GM12878 (cell line): Measurements from ENCODE around the gene PPP1R9B. TPM values are rescaled to one million over a fixed set of nuclear protein-coding genes. Genes with fewer than 3 reads are reported as not detected.

Source experiments
- ATAC-seq: fragments of 200-7000 bp; cut with Tn5 transposase; 3 replicates; pipeline ENCODE4 v1.9.1; 2020; ENCODE audit warnings: mild to moderate bottlenecking, moderate library complexity
- BruUV-seq: library from RNA; stranded (reverse); fragments of 400-500 nt; replicated peaks from 2 replicates; lab custom pipeline; 2021; lab: Mats Ljungman, UMichigan
- CTCF ChIA-PET: fragments of 300-600 bp; sonication (Branson Sonifier 250); formaldehyde crosslinking; extraction: SDS; loops from one replicate; lab custom pipeline; 2021; ENCODE audit warnings: inconsistent platforms; lab: Yijun Ruan, JAX
- POLR2A ChIA-PET: fragments of 350-600 bp; formaldehyde crosslinking; extraction: SDS; loops from one replicate; lab custom pipeline; 2021; ENCODE audit warnings: inconsistent platforms; lab: Charles Lee
- RAD21 ChIA-PET: fragments of 300-600 bp; sonication (Branson Sonifier 250); formaldehyde crosslinking; loops from one replicate; lab custom pipeline; 2023; ENCODE audit warnings: antibody characterized with exemption; ENCODE audit not compliant: unreplicated experiment; lab: Charles Lee
- SMC1A ChIA-PET: fragments of 300-600 bp; sonication (Branson Sonifier 250); formaldehyde crosslinking; loops from one replicate; lab custom pipeline; 2023; ENCODE audit not compliant: unreplicated experiment, uncharacterized antibody; lab: Charles Lee
- DNase-seq: peaks from one replicate; pipeline ENCODE4 v3.0.0-alpha.2; 2011; ENCODE audit warnings: low read depth, low spot score
- FAIRE-seq: peaks from 3 replicates; lab custom pipeline; 2011; peaks lifted over from hg19 to GRCh38; lab: Jason Lieb, UNC
- H2AFZ ChIP-seq: 2 replicates; pipeline ENCODE4 v1.6.0; 2011; ENCODE audit warnings: low read depth, low read length, control low read depth; ENCODE audit not compliant: control insufficient read depth
- H3K27ac ChIP-seq: 2 replicates; pipeline ENCODE4 v1.5.1; 2011; ENCODE audit warnings: control low read depth; ENCODE audit not compliant: control insufficient read depth, insufficient read depth
- H3K27me3 ChIP-seq, 2 experiments: replicated peaks in 1 of 2; 2 replicates each; pipeline versions ENCODE4 v1.6.0 to v1.6.1; 2011; ENCODE audit warnings: low read length in 1 of 2; ENCODE audit not compliant: control insufficient read depth in 2 of 2, insufficient read depth in 2 of 2
- H3K36me3 ChIP-seq, 2 experiments: 2 replicates each; pipeline ENCODE4 v1.5.1; 2011; ENCODE audit warnings: low read length in 1 of 2; ENCODE audit not compliant: control insufficient read depth in 2 of 2, insufficient read depth in 2 of 2
- H3K4me1 ChIP-seq: 2 replicates; pipeline ENCODE4 v1.6.1; 2011; ENCODE audit warnings: mild to moderate bottlenecking, low read length, moderate library complexity, mixed read lengths; ENCODE audit not compliant: control insufficient read depth, insufficient read depth
- H3K4me2 ChIP-seq: 2 replicates; pipeline ENCODE4 v1.6.0; 2011; ENCODE audit warnings: control low read depth; ENCODE audit not compliant: control insufficient read depth, insufficient read depth
- H3K4me3 ChIP-seq: fragments of 200-600 bp; sonication (generic); 2 replicates; pipeline ENCODE4 v1.5.1; 2016
- H3K79me2 ChIP-seq: 2 replicates; pipeline ENCODE4 v1.6.0; 2011; ENCODE audit warnings: low read length; ENCODE audit not compliant: control insufficient read depth, insufficient read depth
- H3K9ac ChIP-seq: 2 replicates; pipeline ENCODE4 v1.8.0; 2011; ENCODE audit warnings: low read length, control low read depth, mixed read lengths; ENCODE audit not compliant: control insufficient read depth, insufficient read depth
- H3K9me3 ChIP-seq: replicated peaks from 3 replicates; pipeline ENCODE4 v1.5.1; 2011; ENCODE audit warnings: mild to moderate bottlenecking, low read length; ENCODE audit not compliant: control insufficient read depth, insufficient read depth
- H4K20me1 ChIP-seq: 2 replicates; pipeline ENCODE4 v1.6.0; 2011; ENCODE audit not compliant: control insufficient read depth, insufficient read depth
- FOS ChIP-seq: IDR thresholded peaks from 3 replicates; pipeline ENCODE4 v1.6.1; 2011; ENCODE audit warnings: borderline replicate concordance; ENCODE audit not compliant: insufficient read length; ENCODE audit errors: extremely low read depth
- IKZF1 ChIP-seq: fragments of 450-650 bp; conservative IDR thresholded peaks from 2 replicates; pipeline ENCODE4 v1.6.1; 2017; ENCODE audit warnings: antibody characterized with exemption, mild to moderate bottlenecking
- KDM1A ChIP-seq: fragments of 200-600 bp; sonication (generic); IDR thresholded peaks from 2 replicates; pipeline ENCODE4 v1.6.1; 2016; ENCODE audit warnings: borderline replicate concordance
- MEF2B ChIP-seq: fragments of 450-650 bp; IDR thresholded peaks from 2 replicates; pipeline ENCODE4 v1.6.1; 2018; ENCODE audit warnings: mild to moderate bottlenecking, moderate library complexity; ENCODE audit not compliant: partially characterized antibody, poor library complexity, severe bottlenecking
- MTA3 ChIP-seq: IDR thresholded peaks from 2 replicates; pipeline ENCODE4 v1.6.1; 2012; ENCODE audit warnings: low read length, inconsistent platforms, borderline replicate concordance
- NFYB ChIP-seq: IDR thresholded peaks from 2 replicates; pipeline ENCODE4 v1.6.1; 2011; ENCODE audit warnings: low read depth, mild to moderate bottlenecking, low read length, improper control_type of control experiment, moderate library complexity; ENCODE audit not compliant: insufficient read depth
- RB1 ChIP-seq: fragments of 450-650 bp; formaldehyde crosslinking; IDR thresholded peaks from 2 replicates; pipeline ENCODE4 v1.6.1; 2017; ENCODE audit warnings: mild to moderate bottlenecking, borderline replicate concordance
- RUNX3 ChIP-seq: IDR thresholded peaks from 2 replicates; pipeline ENCODE4 v1.6.1; 2012; ENCODE audit warnings: low read length, inconsistent platforms
- TAF1 ChIP-seq: IDR thresholded peaks from 2 replicates; pipeline ENCODE4 v1.6.1; 2011; ENCODE audit warnings: mild to moderate bottlenecking, low read depth, low read length, borderline replicate concordance
- USF1 ChIP-seq: IDR thresholded peaks from 2 replicates; pipeline ENCODE4 v1.6.1; 2011; ENCODE audit warnings: borderline replicate concordance, low read depth, mild to moderate bottlenecking, moderate library complexity, mixed read lengths, low read length; ENCODE audit not compliant: insufficient read depth; ENCODE audit errors: extremely low read length
- ZNF24 ChIP-seq: fragments of 450-650 bp; IDR thresholded peaks from 2 replicates; pipeline ENCODE4 v1.6.1; 2017; ENCODE audit warnings: antibody characterized with exemption, mild to moderate bottlenecking
- ZSCAN29 ChIP-seq: fragments of 450-650 bp; IDR thresholded peaks from 2 replicates; pipeline ENCODE4 v1.6.1; 2017; ENCODE audit warnings: mild to moderate bottlenecking, moderate library complexity
- WGBS: methylation state at CpG from one replicate; pipeline ENCODE4 v1.1.6; 2016; ENCODE audit warnings: low lambda C conversion rate; ENCODE audit not compliant: insufficient replicate concordance, insufficient coverage; ENCODE audit errors: missing lambda C conversion rate; 5-methylcytosine and 5-hydroxymethylcytosine counted together
- in situ Hi-C: fragments of 300-500 bp; cut with MboI; formaldehyde crosslinking; loops from 9 replicates; pipeline ENCODE4 v1.14.3; 2018; ENCODE audit warnings: mixed read lengths
- intact Hi-C: fragments of 100-400 bp; cut with micrococcal nuclease; formaldehyde crosslinking; loops from one replicate; pipeline ENCODE4 v1.14.2; 2022; ENCODE audit not compliant: unreplicated experiment
- polyA plus RNA-seq, 11 experiments: library from polyadenylated mRNA; depleted of rRNA in 4 of 11; unstranded in 6 of 11; stranded (reverse) in 5 of 11; fragments of >200 nt; fragmentation: Nextera tagmentation in 4 of 11; fragmentation: Illumina TruSeq in 1 of 11; extraction: Ambion mirVana in 4 of 11; extraction: Trizol in 1 of 11; gene quantifications; 1 replicate in 1 of 11; 2 replicates in 10 of 11; pipeline versions ENCODE4 v1.2.1 to v1.2.3, GENCODE V29; 2011 to 2016; ENCODE audit warnings: inconsistent platforms in 2 of 11, missing spikeins in 2 of 11, low read depth in 1 of 11
- total RNA-seq, 4 experiments: library from RNA; depleted of rRNA in 3 of 4; stranded (reverse); fragments of >200 nt in 3 of 4; fragmentation: Illumina TruSeq in 1 of 4; extraction: Trizol in 1 of 4; gene quantifications; 2 replicates each; pipeline versions ENCODE4 v1.2.1 to v1.2.3, GENCODE V29; 2013 to 2021

Gene PPP1R9B
- total and polyA plus RNA-seq, 10 of the 15 experiments (the other 5 are each of a cell fraction or from before 2014, with no cell fraction given), result 0.20 to 107 (median 37.5) TPM

GRCh38 chr17:50127697-50128361 is 22.6 kb downstream of the PPP1R9B start:
- Histone ChIP-seq H4K20me1 (no peaks in the 10 kb centered on the region; the same call in 1 of the 2 replicates), H3K9ac (no peak overlapping the region), H2AFZ (no peak overlapping the region), H3K4me1 (peaks cover 6% of the 10 kb centered on the region; the same call in 1 of the 2 replicates), H3K36me3 (peaks cover 0 to under 1% of the 10 kb centered on the region in 2 experiments; a peak in 2 of 4 replicates), H3K27ac (no peak overlapping the region), H3K4me3 (no peak overlapping the region), H3K27me3 (peaks cover 6 to 10% of the 10 kb centered on the region in 2 experiments), H3K4me2 (no peak overlapping the region), H3K9me3 (no peaks in the 10 kb centered on the region), H3K79me2 (no peaks in the 10 kb centered on the region)
- POLR2A ChIA-PET, result no interaction called here
- 29% methylated on average over 6 of the region's 6 CpGs for WGBS
- BruUV-seq, result no TSS peak
- no peak for ATAC-seq
- SMC1A ChIA-PET, result interaction anchor here (0.9 kb wide), 1 partner anchor 9 kb away, joined by 4 read pairs; no protein-coding TSS in a partner anchor
- CTCF ChIA-PET, result no interaction called here
- DNase-seq, result no peak
- in situ Hi-C loops (no loop called here), intact Hi-C loops (no loop called here)
- RAD21 ChIA-PET, result no interaction called here
- peak; percentile 79 for TF ChIP-seq RUNX3
- no peak for TF ChIP-seq MEF2B
- 0 out of 2 replicates have a peak, but pooled peaks have one; percentile 12 for TF ChIP-seq IKZF1
- TF ChIP-seq NFYB, result 0 out of 2 replicates have a peak, but pooled peaks have one; percentile 11
- no peak for FAIRE-seq

GRCh38 chr17:50125420-50125997 is 25.0 kb downstream of the PPP1R9B start:
- Histone ChIP-seq H3K4me3 (no peak overlapping the region), H3K79me2 (no peaks in the 10 kb centered on the region), H2AFZ (no peak overlapping the region), H4K20me1 (no peaks in the 10 kb centered on the region), H3K9ac (no peak overlapping the region), H3K27me3 (peaks cover 6 to 10% of the 10 kb centered on the region in 2 experiments), H3K4me2 (no peak overlapping the region), H3K9me3 (no peaks in the 10 kb centered on the region), H3K36me3 (no peaks in the 10 kb centered on the region), H3K27ac (no peak overlapping the region), H3K4me1 (peaks cover 4% of the 10 kb centered on the region; the same call in 1 of the 2 replicates)
- DNase-seq (no peak), FAIRE-seq (no peak), ATAC-seq (no peak)
- SMC1A ChIA-PET, result no interaction called here
- intact Hi-C loops, result no loop called here
- CTCF ChIA-PET, result interaction anchor here (1.1 to 1.9 kb wide), 4 partner anchors 11 to 44 kb away, joined by 3 to 6 read pairs (median 5); no protein-coding TSS in a partner anchor
- in situ Hi-C loops, result no loop called here
- POLR2A ChIA-PET, result no interaction called here
- BruUV-seq, result no TSS peak
- RAD21 ChIA-PET, result no interaction called here
- WGBS, result 49% methylated on average over 4 of the region's 4 CpGs
- TF ChIP-seq ZSCAN29 (no peak), ZNF24 (no peak), KDM1A (no peak), USF1 (no peak), RB1 (no peak), MTA3 (no peak), FOS (no peak), TAF1 (no peak)
